Neural cell (in vitro differentiated cells): ENCODE data around the gene ITGBL1. TPM values are rescaled to one million over a fixed set of nuclear protein-coding genes. Genes with fewer than 3 reads are reported as not detected.
"Not testable (repeated sequence)": the region's sequence is repeated elsewhere in the genome, so short reads cannot be mapped to it uniquely, and the experiment has no call there.

Experiments used
- H2AFZ ChIP-seq: fragments of 200-600, 300-800 bp; sonication (generic), shearing (Covaris generic); 2 replicates; pipeline ENCODE4 v1.6.0; 2014; ENCODE audit warnings: low read depth, mild to moderate bottlenecking, antibody characterized with exemption, low read length, moderate library complexity
- H3F3A ChIP-seq: fragments of 200-600 bp; shearing (Covaris generic); 2 replicates; pipeline ENCODE4 v1.6.1; 2016; ENCODE audit warnings: mild to moderate bottlenecking, moderate library complexity, mixed read lengths, antibody characterized with exemption, low read length; ENCODE audit not compliant: insufficient read depth, poor library complexity, severe bottlenecking
- H3K27ac ChIP-seq: fragments of 200-600, 300-800 bp; sonication (generic), shearing (Covaris generic); 2 replicates; pipeline ENCODE4 v1.5.1; 2014; ENCODE audit warnings: mild to moderate bottlenecking, low read length, moderate library complexity
- H3K27me3 ChIP-seq: fragments of 300-800, 200-600 bp; sonication (generic), shearing (Covaris generic); 2 replicates; pipeline ENCODE4 v1.6.0; 2014; ENCODE audit warnings: mild to moderate bottlenecking, low read depth, low read length, moderate library complexity; ENCODE audit not compliant: insufficient read depth
- H3K36me3 ChIP-seq: fragments of 300-800, 200-600 bp; sonication (generic), shearing (Covaris generic); 2 replicates; pipeline ENCODE4 v1.5.1; 2014; ENCODE audit warnings: mild to moderate bottlenecking, antibody characterized with exemption, low read length, moderate library complexity; ENCODE audit not compliant: insufficient read depth
- H3K4me2 ChIP-seq: fragments of 300-800, 200-600 bp; sonication (generic), shearing (Covaris generic); 2 replicates; pipeline ENCODE4 v1.6.0; 2014; ENCODE audit warnings: mild to moderate bottlenecking, low read length
- H3K4me3 ChIP-seq: fragments of 300-800, 200-600 bp; sonication (generic), shearing (Covaris generic); 2 replicates; pipeline ENCODE4 v1.5.1; 2014; ENCODE audit warnings: mild to moderate bottlenecking, low read length, moderate library complexity
- H3K79me2 ChIP-seq: fragments of 200-600 bp; shearing (Covaris generic); replicated peaks from 2 replicates; pipeline ENCODE4 v1.6.0; 2014; ENCODE audit warnings: mild to moderate bottlenecking, low read length, moderate library complexity; ENCODE audit not compliant: insufficient read depth
- H3K9ac ChIP-seq: fragments of 300-800, 200-600 bp; sonication (generic), shearing (Covaris generic); 2 replicates; pipeline ENCODE4 v1.6.1; 2016; ENCODE audit warnings: mild to moderate bottlenecking, low read length, mixed read lengths
- H3K9me2 ChIP-seq: fragments of 200-600 bp; shearing (Covaris generic); 2 replicates; pipeline ENCODE4 v1.6.1; 2016; ENCODE audit warnings: mild to moderate bottlenecking, low read length, mixed read lengths; ENCODE audit not compliant: insufficient read depth
- H3K9me3 ChIP-seq: fragments of 200-600, 300-800 bp; sonication (generic), shearing (Covaris generic); 2 replicates; pipeline ENCODE4 v1.6.1; 2016; ENCODE audit warnings: mild to moderate bottlenecking, mixed run types, low read length, moderate library complexity, mixed read lengths
- H4K20me1 ChIP-seq: fragments of 200-600 bp; shearing (Covaris generic); 2 replicates; pipeline ENCODE4 v1.6.1; 2016; ENCODE audit warnings: mild to moderate bottlenecking, mixed run types; ENCODE audit not compliant: insufficient read depth
- CTCF ChIP-seq: fragments of 450-650 bp; IDR thresholded peaks from 2 replicates; pipeline ENCODE4 v1.5.1; 2014; ENCODE audit warnings: antibody characterized with exemption, mild to moderate bottlenecking, moderate library complexity; ENCODE audit not compliant: poor library complexity, severe bottlenecking
- EP300 ChIP-seq: fragments of 450-650 bp; conservative IDR thresholded peaks from 2 replicates; pipeline ENCODE4 v1.6.1; 2014; ENCODE audit warnings: antibody characterized with exemption, mild to moderate bottlenecking, moderate library complexity; ENCODE audit not compliant: poor library complexity, severe bottlenecking
- EZH2 ChIP-seq: fragments of 200-600, 300-800 bp; shearing (Covaris generic), sonication (generic); IDR thresholded peaks from 2 replicates; pipeline ENCODE4 v1.6.1; 2014; ENCODE audit warnings: antibody characterized with exemption, low read length, borderline replicate concordance, mild to moderate bottlenecking; ENCODE audit not compliant: insufficient read depth, poor library complexity, severe bottlenecking
- MXI1 ChIP-seq: fragments of 450-650 bp; conservative IDR thresholded peaks from 2 replicates; pipeline ENCODE4 v1.6.1; 2014; ENCODE audit warnings: antibody characterized with exemption, mild to moderate bottlenecking; ENCODE audit not compliant: poor library complexity, severe bottlenecking
- POLR2AphosphoS5 ChIP-seq: IDR thresholded peaks from 2 replicates; pipeline ENCODE4 v1.6.1; 2012
- RAD21 ChIP-seq: fragments of 450-650 bp; conservative IDR thresholded peaks from 2 replicates; pipeline ENCODE4 v1.6.1; 2014; ENCODE audit warnings: antibody characterized with exemption, mild to moderate bottlenecking, moderate library complexity
- REST ChIP-seq: IDR thresholded peaks from 2 replicates; pipeline ENCODE4 v1.6.1; 2012; ENCODE audit warnings: borderline replicate concordance
- SMC3 ChIP-seq: fragments of 450-650 bp; conservative IDR thresholded peaks from 2 replicates; pipeline ENCODE4 v1.6.1; 2014; ENCODE audit warnings: antibody characterized with exemption, mild to moderate bottlenecking, moderate library complexity; ENCODE audit not compliant: poor library complexity
- TAF1 ChIP-seq: IDR thresholded peaks from 2 replicates; pipeline ENCODE4 v1.6.1; 2012; ENCODE audit warnings: low read depth
- polyA plus RNA-seq: library from polyadenylated mRNA; depleted of rRNA; stranded (reverse); fragments of >200 nt; gene quantifications from 2 replicates; pipeline ENCODE4 v1.2.3, GENCODE V29; 2014

ITGBL1 gene
- polyA plus RNA-seq, 1 donor from 2014 or later, result 0.46 TPM

GRCh38 chr13:101535192-101535746 is 82.8 kb downstream of the ITGBL1 start:
- Histone ChIP-seq H3K9me2 (no peaks in the 10 kb centered on the region), H3K4me3 (no peak overlapping the region), H3K27me3 (no peaks in the 10 kb centered on the region), H3K36me3 (no peaks in the 10 kb centered on the region), H3K9ac (no peak overlapping the region), H2AFZ (no peak overlapping the region), H3K4me2 (no peak overlapping the region), H3K9me3 (no peaks in the 10 kb centered on the region), H4K20me1 (no peaks in the 10 kb centered on the region), H3F3A (no peaks in the 10 kb centered on the region), H3K79me2 (no peaks in the 10 kb centered on the region), H3K27ac (no peak overlapping the region)
- TF ChIP-seq RAD21 (no peak), REST (no peak), EP300 (no peak), SMC3 (no peak), CTCF (no peak), MXI1 (no peak)

- Histone ChIP-seq H3K9ac (no peak overlapping the region), H3F3A (no peaks in the 10 kb centered on the region), H3K9me3 (no peaks in the 10 kb centered on the region), H3K4me3 (no peak overlapping the region), H2AFZ (no peak overlapping the region), H3K36me3 (no peaks in the 10 kb centered on the region), H3K9me2 (no peaks in the 10 kb centered on the region), H3K27ac (no peak overlapping the region), H4K20me1 (no peaks in the 10 kb centered on the region), H3K79me2 (no peaks in the 10 kb centered on the region), H3K27me3 (no peaks in the 10 kb centered on the region), H3K4me2 (no peak overlapping the region)
- no peak for TF ChIP-seq CTCF
- TF ChIP-seq EZH2, result no peak
- no peak for TF ChIP-seq REST
- no peak for TF ChIP-seq SMC3
- no peak for TF ChIP-seq POLR2AphosphoS5
- no peak for TF ChIP-seq EP300
- TF ChIP-seq MXI1, result no peak
- no peak for TF ChIP-seq RAD21
- no peak for TF ChIP-seq TAF1
These were observed 83.6 kb downstream of the ITGBL1 start for GRCh38 chr13:101536079-101536478.

GRCh38 chr13:101544544-101544943 is 92.1 kb downstream of the ITGBL1 start:
- H3K4me3 ChIP-seq, H3K9me3 ChIP-seq, H3K4me2 ChIP-seq, H3K9ac ChIP-seq, H3K36me3 ChIP-seq, H3K27ac ChIP-seq, H3K79me2 ChIP-seq, H3K9me2 ChIP-seq, H3F3A ChIP-seq, H2AFZ ChIP-seq, H3K27me3 ChIP-seq, H4K20me1 ChIP-seq: not testable (repeated sequence)
